ENCODE results near the gene EIF2B5. TPM values are rescaled to one million over a fixed set of nuclear protein-coding genes. Genes with fewer than 3 reads are reported as not detected.
"Not testable (repeated sequence)": the region's sequence is repeated elsewhere in the genome, so short reads cannot be mapped to it uniquely, and the experiment has no call there.

The EIF2B5 gene
- total RNA-seq, 4 donors from 2014 or later = 27.9 to 46.5 (median 42.2) TPM

- no peak for DNase-seq
- Histone ChIP-seq H3K27me3 (no peaks in the 10 kb centered on the region), H3K4me1 (peaks cover 29 to 49% of the 10 kb centered on the region in 2 donors), H3K4me3 (replicated peaks in 1 of 3) (no peak overlapping the region), H3K27ac (no peak overlapping the region), H3K36me3 (peaks cover 0 to under 1% of the 10 kb centered on the region in 2 donors), H3K9me3 (no peaks in the 10 kb centered on the region)
- 76 to 80% methylated on average over 4 of the region's 4 CpGs for WGBS, 2 donors
- intact Hi-C loops (cut with DNase I) = loop anchor here (10.0 kb wide), 1 partner anchor 144 kb away; the partner anchor contains the start of gene ABCC5
- TF ChIP-seq POLR2A (IDR thresholded peaks at IDR 0.05) (no peak), CTCF (IDR thresholded peaks at IDR 0.05) (no peak)
Observed at GRCh38 chr3:184158404-184158803, 23.2 kb downstream of the EIF2B5 start.

DNA sequence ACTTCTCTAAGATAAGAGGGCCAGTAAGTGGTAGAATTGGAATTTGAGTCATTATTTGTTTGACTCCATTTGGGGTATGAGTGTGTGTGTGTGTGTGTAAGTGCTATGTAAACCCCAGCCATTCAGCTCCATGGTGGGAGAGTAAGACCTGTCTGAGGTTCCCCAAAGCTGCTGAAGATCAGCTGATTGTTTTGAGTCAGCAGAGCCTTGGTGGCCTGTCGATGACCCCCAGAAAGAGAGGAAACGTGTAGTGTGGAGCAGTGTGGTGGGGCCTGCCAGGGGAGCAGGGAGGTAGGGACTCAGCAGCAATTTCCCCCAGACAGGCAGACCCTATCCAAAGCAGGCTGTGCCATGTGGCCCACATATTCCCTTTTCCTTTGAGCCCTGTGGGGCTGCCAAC is 25.3 kb downstream of the EIF2B5 start:
- Histone ChIP-seq H3K9me3 (no peaks in the 10 kb centered on the region), H3K27me3 (no peaks in the 10 kb centered on the region), H3K4me1 (peaks cover 26 to 43% of the 10 kb centered on the region in 2 donors), H3K36me3 (peaks cover 13 to 20% of the 10 kb centered on the region in 2 donors), H3K4me3 (replicated peaks in 1 of 3) (no peak overlapping the region), H3K27ac (peak overlapping the region in 1 of 3 donors; percentile 13)
- 32 to 50% methylated on average over 2 of the region's 2 CpGs for WGBS, 2 donors
- TF ChIP-seq POLR2A (IDR thresholded peaks at IDR 0.05) = no peak
- no peak for TF ChIP-seq CTCF (IDR thresholded peaks at IDR 0.05)
- intact Hi-C loops (cut with DNase I) = no loop called here
- DNase-seq = no peak

- peaks cover 35 to 42% of the 10 kb centered on the region in 2 donors for H3K36me3 ChIP-seq
- H3K4me1 ChIP-seq = peaks cover 17 to 34% of the 10 kb centered on the region in 2 donors
Observed at GRCh38 chr3:184162571-184163070, 27.5 kb downstream of the EIF2B5 start.

DNA sequence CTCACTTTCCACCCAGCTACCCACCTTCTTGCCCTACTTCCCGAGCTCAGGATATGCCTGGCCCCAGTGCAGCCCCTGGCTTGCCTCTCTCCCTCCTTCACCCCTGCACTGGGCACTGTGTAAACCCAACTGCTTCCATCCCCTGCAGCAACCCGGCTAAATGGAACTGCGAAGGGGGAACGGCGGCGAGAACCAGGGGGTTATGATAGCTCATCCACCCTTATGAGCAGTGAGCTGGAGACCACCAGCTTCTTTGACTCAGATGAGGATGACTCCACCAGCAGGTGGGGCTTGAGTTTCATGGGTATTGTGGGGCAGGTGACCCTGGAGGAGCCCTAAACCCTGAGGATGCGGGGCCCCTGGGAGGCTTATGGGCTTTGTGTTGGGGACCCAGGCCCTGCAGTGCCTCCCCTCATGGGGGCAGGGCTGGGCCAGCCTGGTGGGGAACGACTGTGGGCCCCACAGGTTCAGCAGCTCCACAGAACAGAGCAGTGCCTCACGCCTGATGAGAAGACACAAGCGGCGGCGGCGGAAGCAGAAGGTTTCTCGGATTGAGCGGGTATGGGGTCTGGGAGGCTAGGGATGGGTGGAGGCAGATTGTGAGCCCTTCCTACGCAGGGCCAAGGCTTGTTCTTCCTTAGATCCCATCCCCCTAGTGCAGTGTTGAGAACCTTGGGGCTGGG is 29.6 kb downstream of the EIF2B5 start:
- 94 to 95% methylated on average over 15 to 16 of the region's 16 CpGs for WGBS, 2 donors
- intact Hi-C loops (cut with DNase I) = no loop called here
- DNase-seq = no peak
- TF ChIP-seq CTCF (IDR thresholded peaks at IDR 0.05) (no peak), POLR2A (IDR thresholded peaks at IDR 0.05) (no peak)
- Histone ChIP-seq H3K9me3 (no peaks in the 10 kb centered on the region), H3K27ac (no peak overlapping the region), H3K36me3 (peaks cover 45 to 48% of the 10 kb centered on the region in 2 donors), H3K27me3 (no peaks in the 10 kb centered on the region), H3K4me3 (replicated peaks in 1 of 3) (no peak overlapping the region), H3K4me1 (peaks cover 9 to 21% of the 10 kb centered on the region in 2 donors)

More at GRCh38 chr3:184162571-184163070, 27.5 kb downstream of the EIF2B5 start:
- H3K9me3 ChIP-seq; H3K27ac ChIP-seq; intact Hi-C loops (cut with DNase I); H3K27me3 ChIP-seq; DNase-seq; H3K4me3 ChIP-seq (replicated peaks in 1 of 3): not testable (repeated sequence)
- WGBS, 2 donors = 81 to 82% methylated on average over 8 of the region's 8 CpGs

DNA sequence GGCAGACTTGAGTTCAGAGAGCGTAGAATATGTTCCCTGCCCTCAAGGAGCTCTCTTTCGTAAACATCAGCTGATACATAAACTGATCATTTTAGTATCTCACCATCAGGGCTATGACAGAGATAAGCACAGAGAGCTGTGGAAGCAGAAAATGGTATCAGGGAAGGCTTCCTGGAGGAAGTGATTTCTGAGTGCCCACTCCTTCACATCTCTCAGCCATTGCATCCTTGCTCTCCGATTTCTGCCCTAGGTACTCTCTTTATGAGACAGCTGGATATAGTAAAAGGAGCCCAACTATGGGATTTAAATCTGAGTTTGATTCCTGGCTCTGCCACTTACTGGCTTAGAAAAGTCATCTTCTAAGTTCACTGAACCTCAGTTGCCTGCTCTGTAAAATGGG is 30.4 kb downstream of the EIF2B5 start:
- Histone ChIP-seq H3K27me3 (no peaks in the 10 kb centered on the region), H3K27ac (no peak overlapping the region), H3K4me1 (peaks cover 7 to 13% of the 10 kb centered on the region in 2 donors), H3K4me3 (replicated peaks in 1 of 3) (no peak overlapping the region), H3K9me3 (no peaks in the 10 kb centered on the region), H3K36me3 (peaks cover 53 to 56% of the 10 kb centered on the region in 2 donors)
- 88 to 98% methylated on average over 3 of the region's 3 CpGs for WGBS, 2 donors
- DNase-seq = no peak
- TF ChIP-seq POLR2A (IDR thresholded peaks at IDR 0.05) (no peak), CTCF (IDR thresholded peaks at IDR 0.05) (no peak)
- intact Hi-C loops (cut with DNase I) = no loop called here
